Posterior cingulate gyrus (tissue), 11 donors: Measurements from ENCODE around the gene COL20A1.

Experiments used
- DNase-seq, 10 donors: peaks; one replicate each; pipeline versions ENCODE4 v3.0.0 to v3.0.0-alpha.2; 2020 to 2021; ENCODE audit warnings: mixed read lengths in 3 of 10
- intact Hi-C: fragments of 100-400 bp; cut with DNase I; formaldehyde crosslinking; loops from one replicate; pipeline ENCODE4 v1.15.1; 2023

The COL20A1 gene

DNA sequence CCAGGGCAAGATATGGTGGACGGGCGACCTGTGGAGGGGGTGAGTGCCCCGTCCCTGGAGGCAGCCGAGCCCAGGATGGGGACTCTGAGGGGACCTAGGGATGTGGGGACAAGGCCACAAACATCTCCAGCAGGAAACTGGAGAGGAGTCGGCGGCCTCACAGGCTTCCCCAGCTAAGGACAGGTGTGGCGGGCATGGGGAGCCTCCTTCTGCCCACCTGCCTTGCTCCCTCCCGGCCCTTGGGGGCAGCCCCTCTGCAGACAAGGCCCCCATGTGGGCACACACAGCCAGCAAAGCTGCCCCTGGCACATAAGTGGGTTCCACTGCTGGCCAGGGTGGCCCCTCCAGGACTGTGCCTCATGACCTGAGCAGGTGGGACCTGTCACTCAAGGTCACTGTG is 63.5 kb downstream of the COL20A1 start:
- intact Hi-C loops: no loop called here
- peak in 1 of 10 donors; percentile 77 for DNase-seq

DNA sequence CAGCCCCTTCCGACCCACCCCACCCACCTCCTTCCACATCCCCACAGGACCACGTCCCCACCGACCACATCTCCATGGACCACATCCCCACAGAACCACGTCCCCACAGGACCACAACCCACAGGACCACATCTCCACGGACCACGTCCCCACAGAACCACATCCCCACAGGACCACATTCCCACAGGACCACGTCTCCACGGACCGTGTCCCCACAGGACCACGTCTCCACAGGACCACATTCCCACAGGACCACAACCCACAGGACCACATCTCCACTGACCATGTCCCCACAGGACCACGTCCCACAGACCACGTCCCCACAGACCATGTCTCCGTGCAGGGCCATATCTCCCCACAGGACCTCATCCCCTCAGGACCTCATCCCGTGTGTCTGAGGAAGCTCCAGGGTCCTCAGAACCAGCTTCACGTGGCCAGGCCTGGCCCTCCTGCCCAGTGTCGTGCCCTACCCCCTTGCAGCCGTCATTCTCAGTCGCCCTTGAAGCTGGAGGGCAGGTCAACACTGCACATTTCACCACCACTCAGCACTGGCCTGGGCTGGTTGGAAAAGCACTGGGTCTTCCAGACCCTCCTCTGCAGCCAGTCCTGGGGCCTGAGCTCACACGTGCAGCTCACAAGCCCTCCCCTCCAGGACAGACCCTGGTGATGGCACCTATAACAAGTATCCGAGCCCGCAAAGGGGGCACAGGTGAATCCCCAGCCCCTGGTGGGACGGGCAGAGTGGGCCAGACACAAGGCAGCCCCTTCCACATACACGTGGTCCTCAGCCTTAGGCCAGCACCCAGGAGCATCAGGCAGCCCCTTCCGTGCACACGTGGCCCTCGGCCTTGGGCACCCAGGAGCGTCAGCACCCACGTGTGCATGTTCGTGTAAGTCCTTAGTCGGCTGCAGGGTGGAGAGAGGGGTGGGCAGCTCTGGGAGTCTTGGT is 64.2 kb downstream of the COL20A1 start:
- DNase-seq: peak in 1 of 10 donors; percentile 69
- intact Hi-C loops: no loop called here

- peak in 2 of 10 donors; percentile 45 to 89 for DNase-seq
Observed at GRCh38 chr20:63357921-63358905, 65.2 kb downstream of the COL20A1 start.

DNA sequence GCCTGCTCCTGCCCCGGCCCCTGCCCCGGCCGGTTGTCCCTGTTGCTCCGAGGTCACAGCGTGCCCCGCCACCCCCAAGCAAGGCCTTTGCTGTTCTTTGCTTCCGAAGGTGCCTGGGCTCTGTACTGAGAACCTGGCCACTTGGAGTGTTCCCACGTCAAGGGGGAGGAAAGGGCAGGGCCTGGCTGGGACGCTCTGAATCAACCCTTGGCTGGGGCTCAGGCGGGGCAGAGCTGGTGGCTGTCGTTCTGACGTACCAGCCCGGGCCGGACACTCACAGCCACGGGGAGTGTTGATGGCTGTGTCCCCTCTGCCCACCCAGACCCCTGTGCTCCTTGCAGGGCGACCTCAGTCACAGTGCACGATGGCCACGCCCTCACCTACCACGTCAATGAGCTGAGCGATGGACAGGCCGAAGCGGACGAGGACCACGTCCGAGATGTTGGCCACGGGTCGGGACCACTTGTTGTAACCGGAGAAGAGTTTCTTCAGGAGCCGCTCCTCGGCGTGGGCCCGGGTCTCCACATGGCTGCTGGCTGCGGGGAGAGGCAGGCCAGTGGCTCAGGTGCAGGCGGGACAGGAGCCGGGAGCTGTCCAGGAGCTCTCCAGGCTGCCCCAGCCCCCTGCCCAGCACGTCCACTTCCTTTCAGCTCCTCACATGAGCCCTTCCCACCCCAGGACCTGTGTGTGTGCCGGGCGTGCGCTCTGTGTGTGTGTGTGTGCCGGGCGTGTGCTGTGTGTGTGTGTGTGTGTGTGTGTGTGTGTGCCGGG is 66.4 kb downstream of the COL20A1 start:
- DNase-seq: peak in 1 of 10 donors; percentile 81
- intact Hi-C loops: no loop called here

More at GRCh38 chr20:63357921-63358905, 65.2 kb downstream of the COL20A1 start:
- intact Hi-C loops: no loop called here

DNA sequence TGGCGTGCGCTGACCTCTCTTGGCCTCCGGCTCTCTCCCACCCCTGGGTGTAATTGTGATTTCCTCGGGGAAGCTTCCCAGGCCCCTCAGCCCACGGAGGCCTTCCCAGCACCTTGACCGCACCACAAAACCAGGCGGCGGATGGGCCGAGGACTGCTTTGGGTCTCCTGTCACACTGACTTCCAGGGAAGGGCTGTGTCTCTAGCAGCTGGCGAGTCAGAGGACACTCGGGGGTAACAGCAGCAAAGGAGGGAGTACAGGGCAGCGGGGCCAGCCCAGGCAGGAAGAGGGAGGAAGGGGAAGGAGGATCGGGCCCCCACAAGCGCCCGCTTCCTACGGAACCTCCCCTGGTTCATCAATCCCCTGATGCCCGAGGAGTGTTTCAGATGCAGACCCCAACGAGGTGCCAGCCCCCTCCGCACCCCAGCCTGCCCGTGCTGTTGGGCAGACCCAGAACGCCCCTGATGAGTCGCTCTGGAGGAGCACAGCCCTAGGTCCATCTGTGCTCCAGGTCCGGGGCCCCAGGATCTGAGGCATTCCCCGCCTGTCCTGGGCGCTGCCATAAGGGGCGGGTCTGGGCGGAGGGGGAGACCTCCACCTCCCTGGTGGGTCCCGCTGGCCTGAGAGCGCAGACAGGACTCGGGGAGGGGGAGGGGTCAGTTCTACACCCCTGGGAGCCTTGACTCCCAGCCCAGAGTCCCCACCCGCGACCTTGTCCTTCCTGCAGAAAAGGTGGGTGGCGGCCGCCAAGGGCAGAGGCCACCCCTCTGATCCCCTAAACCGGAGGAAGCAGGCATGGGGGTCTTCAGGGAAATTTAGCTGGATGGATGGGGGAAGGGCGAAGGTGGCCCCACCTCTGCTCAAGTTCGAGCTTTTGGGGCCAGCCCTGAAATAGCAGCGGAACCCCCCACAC is 67.2 kb downstream of the COL20A1 start:
- peak in 1 of 10 donors; percentile 80 for DNase-seq

GRCh38 chr20:63360850-63361518 is 68.0 kb downstream of the COL20A1 start, which contains the start of gene CHRNA4:
TSS of gene CHRNA4 (minus strand) at chr20:63361349. CDS start at chr20:63361165, 184 bp downstream.
- DNase-seq: peak in 2 of 10 donors; percentile 83 to 87
- intact Hi-C loops: no loop called here

More for the DNA sequence above, 67.2 kb downstream of the COL20A1 start:
- intact Hi-C loops: no loop called here

DNA sequence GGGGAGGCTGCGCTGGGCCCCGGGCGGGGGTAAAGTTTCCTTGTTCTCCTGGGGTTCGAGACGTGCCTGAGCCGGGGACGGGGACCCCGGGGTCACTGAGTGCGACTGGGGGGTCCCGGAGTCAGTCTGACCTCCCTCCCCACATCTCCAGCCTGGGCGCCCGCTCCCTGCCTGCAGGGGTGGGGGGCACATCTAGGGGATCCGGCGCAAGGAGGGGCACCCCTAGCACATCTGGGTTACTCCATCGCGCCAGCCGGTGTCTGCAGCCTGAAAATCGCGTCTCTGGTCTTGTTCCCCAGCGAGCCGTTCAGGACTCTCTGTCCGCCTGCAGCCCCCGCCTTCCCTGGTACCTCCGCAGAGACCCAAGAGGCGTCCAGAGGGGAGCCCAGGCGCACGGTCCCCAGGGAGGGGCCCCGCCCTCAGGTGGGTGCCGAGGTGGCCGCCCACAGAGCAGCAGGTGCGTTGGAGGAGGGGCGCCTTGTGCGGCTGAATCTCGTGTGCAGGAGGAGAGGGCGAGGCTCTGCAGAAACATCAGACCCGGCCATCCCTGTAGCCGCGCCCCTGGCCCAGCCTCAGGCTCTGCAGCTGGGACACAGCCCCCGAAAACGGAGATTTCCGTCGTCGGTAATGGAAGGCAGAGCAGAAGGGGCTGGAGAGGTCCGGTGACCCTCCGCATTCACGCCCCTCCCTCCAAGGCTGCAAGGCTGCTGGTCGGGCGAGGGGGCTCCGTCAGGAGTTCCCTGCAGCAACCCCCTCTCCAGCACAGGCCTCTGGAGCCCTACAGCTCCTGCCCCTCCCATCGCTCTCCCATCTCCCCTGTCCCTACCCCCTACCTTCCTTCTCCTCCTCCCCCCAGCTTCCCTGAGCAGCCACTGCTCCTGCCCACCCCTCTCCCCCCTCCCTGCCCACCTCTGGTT is 68.8 kb downstream of the COL20A1 start:
- intact Hi-C loops: no loop called here
- peak in 2 of 10 donors; percentile 81 to 82 for DNase-seq

DNA sequence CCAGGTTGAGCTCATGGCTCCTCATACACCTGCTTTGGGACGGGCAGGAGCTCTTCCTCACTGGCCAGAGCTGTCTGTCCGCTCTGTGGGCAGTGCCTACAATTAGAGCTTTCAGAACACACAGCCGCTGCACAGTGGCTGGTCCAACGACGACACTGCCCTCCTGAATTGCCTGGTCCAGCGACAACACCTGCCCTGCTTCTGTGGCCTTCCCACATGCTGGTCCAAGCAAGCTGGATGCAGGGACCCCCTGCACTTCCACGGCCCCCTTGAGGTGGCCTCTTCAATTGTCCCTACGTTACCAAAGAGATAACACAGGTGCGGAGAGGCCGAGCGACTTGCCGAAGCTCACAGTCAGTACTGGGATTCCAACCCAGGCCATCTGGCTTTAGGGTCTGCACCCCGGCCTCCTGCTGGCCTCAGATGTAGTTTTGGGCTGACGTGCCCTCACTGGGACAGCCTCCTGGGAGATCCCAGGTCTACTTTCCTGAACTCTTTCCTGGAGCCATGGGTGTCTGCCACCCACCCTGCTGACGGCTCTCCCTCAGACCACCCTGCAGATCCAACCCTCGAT is 69.5 kb downstream of the COL20A1 start:
- DNase-seq: peak in 2 of 10 donors; percentile 34 to 45
- intact Hi-C loops: no loop called here

DNA sequence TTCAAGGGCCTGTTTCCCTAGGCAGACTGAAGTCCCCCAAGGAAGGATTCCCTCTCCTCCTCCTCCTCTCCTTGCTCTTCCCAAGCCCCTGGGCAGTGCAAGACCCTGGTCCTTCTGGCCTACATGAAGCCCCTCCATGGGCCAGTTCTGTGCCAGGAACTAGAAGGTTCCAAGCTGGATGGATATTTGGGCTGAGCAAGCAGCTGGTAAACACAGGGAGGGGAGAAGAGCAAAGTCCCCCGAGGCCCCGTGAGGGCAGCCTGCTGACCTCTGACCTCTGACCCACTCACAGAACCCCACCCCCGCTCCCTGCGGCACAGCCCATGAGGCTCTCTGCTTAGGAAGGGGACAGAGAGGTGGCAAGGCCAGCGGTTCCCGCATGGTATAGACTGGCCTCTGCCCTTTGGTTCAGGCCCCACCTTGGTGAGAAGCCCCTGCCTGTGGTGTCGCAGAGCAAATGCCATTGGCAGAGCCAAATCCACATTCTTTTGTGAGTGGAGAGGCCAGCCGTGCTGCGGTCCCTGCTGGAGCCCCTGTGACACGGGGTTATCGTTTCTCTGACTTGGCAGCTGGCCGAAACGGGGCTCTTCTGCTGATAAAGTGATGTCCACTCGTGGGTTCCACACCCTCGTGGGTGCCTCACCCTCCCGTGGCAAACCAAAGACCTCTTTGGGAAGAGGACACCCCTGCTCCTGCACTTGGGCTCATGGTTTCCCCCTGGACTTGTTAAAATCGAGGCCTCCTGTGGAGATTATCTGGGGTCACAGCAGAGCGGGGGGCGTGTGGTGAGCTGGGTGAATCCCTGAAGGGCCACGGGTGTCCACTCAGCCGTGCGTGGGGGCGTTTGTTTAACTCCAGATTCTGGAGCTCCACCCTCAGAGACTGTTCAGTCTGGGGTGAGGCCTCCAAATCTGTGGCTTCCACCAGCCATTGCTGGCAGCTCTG is 70.3 kb downstream of the COL20A1 start:
- intact Hi-C loops: no loop called here
- peak in 2 of 10 donors; percentile 69 to 76 for DNase-seq

DNA sequence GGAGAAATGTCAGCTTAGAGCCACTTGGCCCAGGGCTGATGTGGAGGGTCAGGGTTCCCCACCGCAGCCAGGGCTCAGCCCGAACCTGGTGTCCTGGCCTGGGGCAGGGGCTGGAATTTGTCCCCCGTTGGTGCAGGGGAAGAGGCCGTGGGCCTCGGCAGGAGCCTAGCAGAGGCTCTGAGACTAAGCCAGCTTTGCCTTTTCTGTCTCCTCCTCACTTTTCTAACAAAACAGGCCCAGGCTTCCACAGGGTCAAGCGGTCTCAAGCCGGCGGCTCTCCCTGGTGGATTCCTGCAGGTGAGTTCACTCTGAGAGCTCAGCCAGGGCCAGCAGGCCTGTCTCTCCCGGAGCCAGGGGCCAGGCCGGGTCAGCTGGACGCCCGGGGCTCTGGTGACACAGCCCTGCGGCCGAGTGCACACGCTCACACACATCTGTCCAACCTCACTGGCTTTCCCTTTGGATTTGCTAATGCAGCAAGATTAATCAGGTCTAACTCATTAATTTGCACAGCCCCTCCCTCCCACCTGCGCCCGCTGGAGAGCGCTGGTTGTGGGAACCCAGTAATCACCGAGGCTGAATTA is 71.1 kb downstream of the COL20A1 start:
- intact Hi-C loops: no loop called here
- peak in 2 of 10 donors; percentile 49 to 58 for DNase-seq

DNA sequence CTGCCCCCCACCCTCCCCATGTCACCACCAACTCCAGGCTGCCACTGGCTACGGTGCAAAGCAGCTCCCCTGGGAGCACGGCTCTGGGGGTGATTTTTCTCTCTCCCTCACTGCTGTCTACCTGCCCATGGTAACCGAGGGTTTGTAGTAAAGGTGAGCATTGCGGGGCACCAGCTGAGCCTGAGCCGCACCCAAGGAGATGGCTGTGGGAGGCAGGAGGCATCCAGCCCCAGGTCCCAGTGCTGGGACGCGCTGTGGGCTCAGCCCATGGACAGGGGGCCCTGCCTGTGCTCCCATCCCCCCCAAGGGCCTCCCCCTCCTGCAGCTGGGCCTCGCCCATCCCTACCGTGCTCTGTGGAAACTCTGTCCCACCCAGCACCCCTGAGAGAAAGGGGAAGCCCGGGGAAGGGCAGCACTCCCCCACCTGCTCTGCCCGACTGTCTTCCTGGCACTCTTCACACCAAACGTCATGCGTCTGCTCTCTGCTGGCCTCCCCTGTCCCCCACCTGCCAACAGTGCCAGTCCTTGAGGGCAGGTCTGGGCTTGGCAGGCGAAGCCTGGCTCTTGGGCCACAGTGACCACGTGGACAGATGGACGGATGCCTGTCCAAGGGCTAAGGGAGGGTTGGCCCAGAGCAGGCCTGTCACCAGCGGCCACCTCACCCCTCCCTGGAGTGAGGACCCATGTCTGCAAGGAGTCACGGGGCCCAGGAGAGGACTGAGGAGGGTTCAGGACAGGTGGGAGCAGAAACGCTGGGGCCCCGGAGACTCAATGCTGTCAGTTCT is 72.0 kb downstream of the COL20A1 start:
- intact Hi-C loops: no loop called here
- DNase-seq: peak in 2 of 10 donors; percentile 65 to 81

DNA sequence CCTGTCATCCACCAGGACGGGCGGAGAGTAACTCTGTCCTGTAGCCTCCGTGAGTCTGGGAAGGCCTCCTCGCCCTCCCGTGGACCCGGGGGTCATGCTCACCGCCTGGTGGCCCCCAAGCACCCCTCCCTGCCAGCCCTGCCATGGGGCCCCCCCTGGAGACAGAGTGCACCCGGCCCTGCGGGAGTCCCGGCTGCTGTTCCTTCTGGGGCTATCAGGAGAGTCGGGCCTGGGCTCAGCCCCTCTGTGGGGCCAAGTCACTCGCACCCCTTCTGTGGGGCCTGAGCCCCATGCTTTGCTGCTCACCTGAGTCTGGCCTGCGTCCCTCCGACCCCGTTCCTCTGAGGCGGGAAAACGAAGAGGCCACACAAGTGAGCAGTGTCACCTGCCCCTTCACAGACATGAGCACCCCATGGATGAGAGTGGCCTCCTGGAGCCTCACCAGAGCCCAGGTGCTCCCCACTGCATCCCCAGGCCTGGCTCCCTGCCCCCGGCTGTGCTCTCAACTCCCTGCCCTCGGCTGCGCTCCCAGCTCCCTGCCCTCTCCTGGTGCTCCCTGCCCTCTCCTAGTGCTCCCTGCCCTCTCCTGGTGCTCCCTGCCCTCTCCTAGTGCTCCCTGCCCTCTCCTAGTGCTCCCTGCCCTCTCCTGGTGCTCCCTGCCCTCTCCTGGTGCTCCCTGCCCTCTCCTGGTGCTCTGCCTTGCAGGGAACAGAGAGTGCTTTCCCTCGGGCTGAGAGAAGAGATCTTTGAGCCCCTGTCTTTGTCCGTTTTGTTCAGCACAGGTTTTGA is 72.8 kb downstream of the COL20A1 start:
- intact Hi-C loops: no loop called here
- DNase-seq: peak in 2 of 10 donors; percentile 55 to 74
